Gastroesophageal sphincter (tissue), 4 donors: ENCODE results near the gene C2orf76. TPM values are rescaled to one million over a fixed set of nuclear protein-coding genes. Genes with fewer than 3 reads are reported as not detected.

Source experiments
- ATAC-seq: fragments of 150-250 bp; one replicate; pipeline ENCODE4 v1.9.1; 2016; ENCODE audit warnings: mild to moderate bottlenecking, moderate library complexity
- H3K27ac ChIP-seq, 4 donors: fragments of 200-600 bp; sonication (generic) in 3 of 4; 1 replicate in 3 of 4; 2 replicates in 1 of 4; pipeline ENCODE4 v1.5.1; 2016 to 2019
- H3K27me3 ChIP-seq: fragments of 200-600 bp; sonication (generic); one replicate; pipeline ENCODE4 v1.5.1; 2019
- H3K36me3 ChIP-seq, 2 donors: fragments of 200-600 bp; sonication (generic); one replicate each; pipeline ENCODE4 v1.5.1; 2019; ENCODE audit warnings: control low read depth in 1 of 2
- H3K4me1 ChIP-seq, 3 donors: fragments of 200-600 bp; sonication (generic); 1 replicate in 2 of 3; 2 replicates in 1 of 3; pipeline ENCODE4 v1.5.1; 2016 to 2019; ENCODE audit warnings: control low read depth in 2 of 3
- H3K4me3 ChIP-seq, 2 donors: fragments of 200-600 bp; sonication (generic); one replicate each; pipeline ENCODE4 v1.5.1; 2019; ENCODE audit warnings: mild to moderate bottlenecking in 1 of 2, moderate library complexity in 1 of 2
- H3K9me3 ChIP-seq, 3 donors: fragments of 200-600 bp; sonication (generic); one replicate each; pipeline ENCODE4 v1.5.1; 2017 to 2019; ENCODE audit warnings: control low read depth in 2 of 3
- CTCF ChIP-seq, 4 experiments: fragments of 200-600 bp in 2 of 4; fragments of 450-650 bp in 2 of 4; sonication (generic) in 1 of 4; IDR thresholded peaks; one replicate each; pipeline ENCODE4 v1.5.1; 2017 to 2019; ENCODE audit warnings: antibody characterized with exemption in 4 of 4, mild to moderate bottlenecking in 2 of 4, moderate library complexity in 2 of 4
- EP300 ChIP-seq: sonication (generic); formaldehyde crosslinking; IDR thresholded peaks from one replicate; pipeline ENCODE4 v1.6.1; 2017; ENCODE audit warnings: antibody characterized with exemption, mild to moderate bottlenecking
- POLR2A ChIP-seq, 2 donors: fragments of 450-650 bp; IDR thresholded peaks; one replicate each; pipeline ENCODE4 v1.6.1; 2017; ENCODE audit warnings: antibody characterized with exemption in 2 of 2, mild to moderate bottlenecking in 2 of 2, moderate library complexity in 1 of 2
- POLR2AphosphoS5 ChIP-seq: sonication (generic); formaldehyde crosslinking; IDR thresholded peaks from one replicate; pipeline ENCODE4 v1.6.1; 2017; ENCODE audit warnings: antibody characterized with exemption
- WGBS, 2 donors: methylation state at CpG; one replicate each; pipeline ENCODE4 v1.1.5; 2018; ENCODE audit warnings: low coverage in 1 of 2; 5-methylcytosine and 5-hydroxymethylcytosine counted together
- total RNA-seq, 4 donors: library from RNA; depleted of rRNA; stranded (reverse); fragments of >200 nt; gene quantifications; one replicate each; pipeline ENCODE4 v1.1.0, GENCODE V29; 2016

Gene C2orf76
- total RNA-seq, 4 donors from 2014 or later = 9.2 to 17.3 (median 11.9) TPM

GRCh38 chr2:119311371-119311770 is 55.3 kb downstream of the C2orf76 start:
- TF ChIP-seq CTCF (IDR thresholded peaks at IDR 0.05) = no peak
- TF ChIP-seq EP300 = no peak
- no peak for TF ChIP-seq POLR2A (IDR thresholded peaks at IDR 0.05)
- TF ChIP-seq POLR2AphosphoS5 = no peak
- ATAC-seq = no peak

GRCh38 chr2:119308793-119309330 is 57.8 kb downstream of the C2orf76 start:
- Histone ChIP-seq H3K9me3 (no peaks in the 10 kb centered on the region), H3K36me3 (peaks cover 0 to 15% of the 10 kb centered on the region in 2 donors), H3K27ac (no peak overlapping the region), H3K4me3 (no peak overlapping the region), H3K4me1 (no peaks in the 10 kb centered on the region), H3K27me3 (no peaks in the 10 kb centered on the region)
- TF ChIP-seq CTCF (IDR thresholded peaks at IDR 0.05) (no peak), POLR2A (IDR thresholded peaks at IDR 0.05) (no peak), POLR2AphosphoS5 (no peak), EP300 (no peak)
- 97 to 100% methylated on average over 3 to 4 of the region's 4 CpGs for WGBS, 2 donors
- no peak for ATAC-seq

More at GRCh38 chr2:119311371-119311770, 55.3 kb downstream of the C2orf76 start:
- Histone ChIP-seq H3K4me1 (no peaks in the 10 kb centered on the region), H3K4me3 (no peak overlapping the region), H3K27ac (no peak overlapping the region), H3K36me3 (peaks cover 0 to 17% of the 10 kb centered on the region in 2 donors), H3K27me3 (no peaks in the 10 kb centered on the region), H3K9me3 (no peaks in the 10 kb centered on the region)
- WGBS, 2 donors = 61 to 86% methylated on average over 2 to 4 of the region's 5 CpGs

GRCh38 chr2:119307419-119308140 is 59.1 kb downstream of the C2orf76 start:
- ATAC-seq = no peak
- peaks cover 0 to 15% of the 10 kb centered on the region in 2 donors for H3K36me3 ChIP-seq
- TF ChIP-seq POLR2A (IDR thresholded peaks at IDR 0.05) = no peak
- no peak for TF ChIP-seq CTCF (IDR thresholded peaks at IDR 0.05)
- TF ChIP-seq EP300 = no peak
- no peak for TF ChIP-seq POLR2AphosphoS5
- WGBS, 2 donors = 91 to 93% methylated on average over 5 to 7 of the region's 7 CpGs
- H3K27ac ChIP-seq = no peak overlapping the region
- H3K4me3 ChIP-seq = no peak overlapping the region
- H3K27me3 ChIP-seq = no peaks in the 10 kb centered on the region
- no peaks in the 10 kb centered on the region for H3K4me1 ChIP-seq
- H3K9me3 ChIP-seq = no peaks in the 10 kb centered on the region

- no peaks in the 10 kb centered on the region for H3K9me3 ChIP-seq
- 55 to 57% methylated on average over 8 to 10 of the region's 10 CpGs for WGBS, 2 donors
- no peaks in the 10 kb centered on the region for H3K27me3 ChIP-seq
- H3K27ac ChIP-seq = no peak overlapping the region
- ATAC-seq = no peak
- H3K36me3 ChIP-seq = peaks cover 0 to 11% of the 10 kb centered on the region in 2 donors
- H3K4me1 ChIP-seq = no peaks in the 10 kb centered on the region
- TF ChIP-seq POLR2AphosphoS5 = no peak
- no peak for TF ChIP-seq POLR2A (IDR thresholded peaks at IDR 0.05)
- TF ChIP-seq CTCF (IDR thresholded peaks at IDR 0.05) = no peak
- TF ChIP-seq EP300 = no peak
- no peak overlapping the region for H3K4me3 ChIP-seq
Measured at GRCh38 chr2:119306196-119306590, 60.4 kb downstream of the C2orf76 start.
